ENCODE data around the gene RTEL1.
"Not testable (repeated sequence)": the region's sequence is repeated elsewhere in the genome, so short reads cannot be mapped to it uniquely, and the experiment has no call there.

The RTEL1 gene

DNA sequence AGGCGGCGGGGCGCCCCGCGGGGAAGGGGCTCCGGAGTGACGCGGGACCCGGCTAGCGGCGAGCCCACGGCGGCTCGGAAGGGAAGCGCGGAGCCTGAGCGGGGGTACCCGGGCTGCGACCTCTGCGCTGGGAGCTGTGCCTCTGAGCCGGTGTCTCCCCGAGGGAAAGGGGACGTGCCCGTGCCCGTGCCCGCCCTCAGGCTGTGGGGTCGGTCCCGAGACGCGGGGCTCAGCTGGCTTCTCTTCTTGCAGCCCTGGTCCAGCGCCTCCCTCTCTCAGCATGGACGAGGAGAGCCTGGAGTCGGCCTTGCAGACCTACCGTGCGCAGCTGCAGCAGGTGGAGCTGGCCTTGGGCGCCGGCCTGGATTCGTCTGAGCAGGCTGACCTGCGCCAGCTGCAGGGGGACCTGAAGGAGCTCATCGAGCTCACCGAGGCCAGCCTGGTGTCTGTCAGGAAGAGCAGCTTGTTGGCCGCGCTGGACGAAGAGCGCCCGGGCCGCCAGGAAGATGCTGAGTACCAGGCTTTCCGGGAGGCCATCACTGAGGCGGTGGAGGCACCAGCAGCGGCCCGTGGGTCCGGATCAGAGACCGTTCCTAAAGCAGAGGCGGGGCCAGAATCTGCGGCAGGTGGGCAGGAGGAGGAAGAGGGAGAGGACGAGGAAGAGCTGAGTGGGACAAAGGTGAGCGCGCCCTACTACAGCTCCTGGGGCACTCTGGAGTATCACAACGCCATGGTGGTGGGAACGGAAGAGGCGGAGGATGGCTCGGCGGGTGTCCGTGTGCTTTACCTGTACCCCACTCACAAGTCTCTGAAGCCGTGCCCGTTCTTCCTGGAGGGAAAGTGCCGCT, 50.4 kb downstream of the RTEL1 start:
- no peak for DNase-seq (ENCODE audit: low read depth in 1 of 2, low spot score in 1 of 2)

DNA sequence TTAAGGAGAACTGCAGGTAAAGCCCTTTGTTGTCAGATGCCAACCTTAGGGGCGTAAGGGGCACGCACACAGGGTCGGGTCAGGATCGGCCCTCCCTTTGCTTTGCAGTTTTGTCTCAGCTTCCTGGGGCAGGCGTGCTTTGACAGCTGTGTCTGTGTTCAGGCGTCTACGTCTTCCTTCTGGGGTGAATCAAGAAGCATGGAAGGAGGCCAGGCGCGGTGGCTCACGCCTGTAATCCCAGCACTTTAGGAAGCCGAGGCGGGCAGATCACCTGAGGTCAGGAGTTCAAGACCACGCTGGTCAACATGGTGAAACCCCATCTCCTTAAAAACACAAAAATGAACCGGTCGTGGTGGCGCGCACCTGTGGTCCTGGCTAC, 51.0 kb downstream of the RTEL1 start:
- no peak for DNase-seq (ENCODE audit: low read depth in 1 of 2, low spot score in 1 of 2)

DNA sequence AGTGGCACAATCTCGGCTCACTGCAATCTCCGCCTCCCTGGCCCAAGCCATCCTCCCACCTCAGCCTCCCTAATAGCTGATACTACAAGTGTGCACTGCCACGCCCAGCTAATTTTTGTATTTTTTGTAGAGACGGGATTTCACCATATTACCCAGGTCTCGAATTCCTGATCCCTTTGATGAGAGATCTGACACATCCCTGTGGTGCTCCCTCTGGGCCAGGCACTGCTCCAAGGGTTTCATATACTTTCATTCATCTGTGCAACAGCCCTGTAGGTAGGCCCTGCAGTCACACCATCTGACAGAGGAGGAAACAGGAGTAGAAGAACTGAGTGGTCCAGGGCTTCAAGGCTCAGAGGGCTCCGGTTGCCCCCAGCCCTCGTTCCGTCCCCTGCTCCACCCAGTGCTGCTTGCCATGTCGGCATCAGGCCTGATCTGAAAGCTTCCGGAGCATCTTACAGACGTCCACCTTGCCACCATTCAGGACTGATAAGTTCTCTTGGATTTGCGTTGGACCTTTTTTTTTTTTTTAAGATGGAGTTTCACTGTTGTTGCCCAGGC, 53.1 kb downstream of the RTEL1 start:
- no peak for DNase-seq (ENCODE audit: low read depth in 1 of 2, low spot score in 1 of 2)

DNA sequence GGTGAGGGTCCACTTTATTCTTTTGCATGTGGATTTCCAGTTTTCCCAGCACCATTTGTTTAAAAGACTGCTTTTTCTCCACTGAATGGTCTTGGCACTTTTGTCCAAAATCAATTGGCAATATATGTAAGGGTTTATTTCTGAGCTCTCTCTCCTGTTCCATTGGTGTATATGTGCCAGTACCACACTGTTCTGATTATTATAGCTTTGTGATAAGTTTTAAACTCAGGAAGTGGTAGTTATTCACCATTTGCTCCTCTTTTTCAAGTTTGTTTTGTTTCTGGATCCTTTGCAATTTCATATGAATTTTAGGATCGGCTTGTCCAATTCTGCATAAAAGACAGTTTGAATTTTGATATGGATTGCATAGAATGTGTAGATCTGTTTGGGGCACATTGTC, 54.1 kb downstream of the RTEL1 start:
- DNase-seq (ENCODE audit: low read depth in 1 of 2, low spot score in 1 of 2) = no peak

DNA sequence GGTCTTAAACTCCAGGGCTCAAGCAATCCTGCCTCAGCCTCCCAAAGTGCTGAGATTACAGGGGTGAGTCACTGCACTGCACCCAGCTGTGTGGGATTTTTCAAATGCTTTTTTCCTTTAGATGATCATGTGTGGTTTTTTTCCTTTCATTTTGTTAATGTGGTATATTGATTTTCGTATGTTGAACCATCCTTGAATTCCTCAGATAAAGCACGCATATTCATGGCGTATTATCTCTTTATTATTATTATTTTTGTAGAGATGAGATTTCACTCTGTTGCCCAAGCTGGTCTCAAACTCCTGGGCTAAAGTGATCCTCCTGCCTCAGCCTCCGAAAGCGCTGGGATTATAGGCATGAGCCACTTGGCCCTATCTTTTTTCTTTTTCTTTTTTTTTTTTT, 56.7 kb downstream of the RTEL1 start:
- DNase-seq (ENCODE audit: low read depth in 1 of 2, low spot score in 1 of 2) = no peak

- DNase-seq (ENCODE audit: low read depth in 1 of 2, low spot score in 1 of 2) = no peak
Measured at GRCh38 chr20:63718996-63719395, 60.9 kb downstream of the RTEL1 start.

GRCh38 chr20:63722967-63723622, 65.0 kb downstream of the RTEL1 start:
- DNase-seq (ENCODE audit: low read depth in 1 of 2, low spot score in 1 of 2) = not testable (repeated sequence)

DNA sequence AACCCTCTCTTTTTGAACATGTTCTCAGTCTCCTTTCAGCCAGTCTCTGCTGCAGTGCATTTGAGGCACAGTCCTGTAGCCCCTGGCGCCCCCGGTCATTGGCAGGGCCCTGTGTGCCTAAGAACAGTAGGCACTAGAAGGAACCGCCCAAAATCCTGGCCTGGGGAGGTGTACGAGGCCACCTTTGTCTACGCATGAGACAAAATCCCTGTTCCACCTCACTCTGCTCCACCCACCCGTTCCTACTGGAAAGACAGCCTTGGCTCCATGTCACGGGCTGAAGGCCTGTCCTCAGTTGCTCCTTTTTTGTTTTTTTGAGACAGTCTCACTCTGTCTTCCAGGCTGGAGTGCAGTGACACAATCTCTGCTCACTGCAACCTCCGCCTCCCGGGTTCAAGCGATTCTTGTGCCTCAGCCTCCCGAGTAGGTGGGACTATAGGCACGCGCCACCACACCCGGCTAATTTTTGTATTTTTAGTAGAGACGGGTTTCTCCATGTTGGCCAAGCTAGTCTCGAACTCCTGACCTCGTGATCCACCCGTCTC, 72.1 kb downstream of the RTEL1 start:
- not testable (repeated sequence) for DNase-seq (ENCODE audit: low read depth in 1 of 2, low spot score in 1 of 2)

- DNase-seq (ENCODE audit: low read depth in 1 of 2, low spot score in 1 of 2) = no peak
Measured at GRCh38 chr20:63731410-63731809, 73.3 kb downstream of the RTEL1 start.

DNA sequence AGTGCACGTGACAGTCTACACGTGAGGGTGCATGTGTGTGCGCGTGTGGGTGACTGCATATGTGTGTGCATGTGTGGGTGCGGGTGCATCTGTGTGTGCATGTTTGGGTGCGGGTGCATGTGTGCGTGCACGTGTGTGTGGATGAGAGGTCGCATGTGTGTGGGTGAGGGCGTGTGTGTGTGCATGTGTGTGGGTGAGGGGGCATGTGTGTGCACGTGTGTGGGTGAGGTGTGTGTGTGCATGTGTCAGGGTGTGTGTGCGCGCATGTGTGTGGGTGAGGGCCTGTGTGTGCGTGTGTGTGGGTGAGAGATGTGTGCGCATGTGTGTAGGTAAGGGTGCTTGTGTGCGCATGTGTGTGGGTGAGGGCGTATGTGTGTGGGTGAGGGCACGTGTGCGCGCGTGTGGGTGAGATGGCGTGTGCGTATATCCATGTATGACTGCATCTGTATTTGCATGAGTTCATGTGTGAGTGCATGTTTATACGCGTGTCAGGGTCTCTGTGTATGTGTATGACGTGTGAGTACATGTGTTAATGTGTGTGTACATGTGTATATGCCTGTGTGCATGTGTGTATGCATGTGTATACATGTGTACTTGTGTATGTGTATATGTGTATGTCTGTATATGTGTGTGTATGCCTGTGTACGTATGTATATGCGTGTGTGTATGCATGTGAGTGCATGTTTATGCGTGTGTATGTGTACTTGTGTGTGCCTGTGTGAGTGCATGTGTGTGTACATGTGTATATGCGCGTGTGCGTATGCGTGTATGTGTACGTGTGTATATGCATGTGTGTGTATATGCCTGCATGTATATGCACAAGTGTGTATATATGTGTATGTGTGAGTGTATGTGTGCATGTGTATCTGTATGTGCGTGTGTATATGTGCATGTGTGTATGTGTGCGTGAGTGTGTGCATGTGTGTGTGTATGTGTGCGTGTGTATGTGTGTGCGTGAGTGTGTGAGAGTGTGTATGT, 74.3 kb downstream of the RTEL1 start:
- DNase-seq (ENCODE audit: low read depth in 1 of 2, low spot score in 1 of 2) = no peak

GRCh38 chr20:63733117-63733516, 75.0 kb downstream of the RTEL1 start:
- no peak for DNase-seq (ENCODE audit: low read depth in 1 of 2, low spot score in 1 of 2)

GRCh38 chr20:63733579-63734081, 75.5 kb downstream of the RTEL1 start:
- DNase-seq (ENCODE audit: low read depth in 1 of 2, low spot score in 1 of 2) = no peak

DNA sequence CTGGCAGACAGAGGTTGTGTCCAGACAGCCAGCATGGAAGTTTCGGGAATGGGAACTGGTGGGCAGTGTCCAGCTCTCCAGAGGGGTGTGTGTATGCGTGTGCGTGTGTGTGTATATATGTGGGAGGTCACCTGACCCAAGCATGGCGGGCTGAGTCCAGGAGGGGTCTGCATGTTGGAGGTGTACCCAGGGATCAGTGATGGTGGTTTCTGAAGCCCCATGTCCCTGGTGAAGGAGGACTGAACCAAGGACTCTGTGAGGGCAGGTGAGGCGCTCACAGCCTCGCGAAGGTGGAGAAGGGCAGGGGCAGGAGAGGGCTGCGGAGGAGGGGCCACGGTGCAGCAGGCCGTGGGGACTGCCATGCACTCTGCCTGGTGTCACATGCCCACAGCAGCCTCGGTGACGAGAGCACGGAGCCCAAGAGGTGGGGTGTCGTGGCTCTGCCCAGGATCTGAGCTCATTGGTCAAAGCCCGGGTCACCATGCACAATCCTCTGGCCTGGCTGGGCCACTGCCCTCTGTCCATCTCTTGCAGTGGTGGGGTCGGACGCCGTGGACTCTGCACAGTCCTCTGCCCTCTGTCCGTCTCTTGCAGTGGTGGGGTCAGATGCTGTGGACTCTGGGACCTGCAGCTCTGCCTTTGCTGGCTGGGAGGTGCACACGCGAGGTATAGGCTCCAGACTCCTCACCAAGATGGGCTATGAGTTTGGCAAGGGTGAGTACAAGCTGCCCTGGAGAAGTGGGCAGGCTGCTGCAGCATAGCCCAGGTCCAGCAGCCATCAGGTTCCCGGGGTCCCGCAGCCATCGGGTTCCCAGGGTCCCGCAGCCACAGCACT, 76.2 kb downstream of the RTEL1 start:
- DNase-seq (ENCODE audit: low read depth in 1 of 2, low spot score in 1 of 2) = no peak

GRCh38 chr20:63734946-63735858, 77.1 kb downstream of the RTEL1 start:
- DNase-seq (ENCODE audit: low read depth in 1 of 2, low spot score in 1 of 2) = no peak

GRCh38 chr20:63735859-63736718, 78.0 kb downstream of the RTEL1 start, which contains the start of gene LIME1:
LIME1 (plus strand) TSS chr20:63736664; CDS start chr20:63737550, 886 bp downstream.
- DNase-seq (ENCODE audit: low read depth in 1 of 2, low spot score in 1 of 2) = no peak

DNA sequence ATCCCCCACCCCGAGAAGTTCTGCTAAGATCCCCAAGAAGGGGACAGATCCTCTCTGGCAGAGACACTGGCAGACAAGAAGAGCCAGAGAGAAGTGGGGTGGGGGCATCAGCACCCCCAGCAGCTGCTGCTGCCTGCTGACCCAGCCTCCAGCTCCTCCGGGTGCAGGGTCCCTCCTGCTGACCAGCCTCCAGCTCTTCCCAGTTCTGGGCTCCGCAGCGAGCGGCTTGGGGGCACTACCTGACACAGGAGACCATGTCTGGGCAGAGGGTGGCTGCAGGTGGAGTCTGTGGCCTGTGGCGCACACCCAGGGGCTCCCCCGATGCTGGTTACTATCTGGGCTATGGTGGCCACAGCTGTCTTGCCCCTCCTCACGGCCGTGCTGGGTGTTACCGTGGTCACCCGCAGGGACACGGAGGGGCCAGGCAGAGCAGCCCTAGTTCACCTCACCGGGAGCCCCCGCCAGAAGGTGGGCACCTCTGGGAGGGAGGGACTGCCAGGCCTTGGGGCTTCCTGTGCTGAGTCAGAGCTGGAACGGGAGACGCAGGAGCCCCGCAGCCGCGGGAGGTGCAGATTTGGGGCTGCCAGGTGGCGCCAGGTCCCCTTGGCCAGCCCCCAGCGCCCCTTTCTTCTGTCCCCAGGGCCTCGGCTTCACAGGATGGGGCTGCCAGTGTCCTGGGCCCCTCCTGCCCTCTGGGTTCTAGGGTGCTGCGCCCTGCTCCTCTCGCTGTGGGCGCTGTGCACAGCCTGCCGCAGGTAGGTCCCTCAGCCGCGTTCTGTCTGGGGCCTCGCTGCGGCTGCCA, 79.0 kb downstream of the RTEL1 start:
- DNase-seq (ENCODE audit: low read depth in 1 of 2, low spot score in 1 of 2) = no peak

GRCh38 chr20:63737695-63737944, 79.5 kb downstream of the RTEL1 start:
- DNase-seq (ENCODE audit: low read depth in 1 of 2, low spot score in 1 of 2) = no peak

Data from activated CD4-positive, alpha-beta T cell treated with anti-CD3 and anti-CD28 coated beads, Interleukin-2, amount 50 U/mL, for 24 hours (primary cell).